HT1080 (cell line): Measurements from ENCODE around the gene ATP10A. TPM values are rescaled to one million over a fixed set of nuclear protein-coding genes. Genes with fewer than 3 reads are reported as not detected.

Experiments used
- DNase-seq: peaks from one replicate; pipeline ENCODE4 v3.0.0-alpha.2; 2015; ENCODE audit warnings: low read depth
- polyA plus RNA-seq, 2 experiments: library from polyadenylated mRNA; depleted of rRNA; stranded (reverse); fragments of >200 nt; gene quantifications; 2 replicates each; pipeline ENCODE4 v1.2.3, GENCODE V29; 2015
- total RNA-seq: library from RNA; depleted of rRNA; stranded (reverse); fragments of >200 nt; shearing (Covaris generic); gene quantifications from 2 replicates; pipeline ENCODE4 v1.2.3, GENCODE V29; 2014; rRNA removed

ATP10A gene
- total RNA-seq: 4.0 and 6.2 TPM in 2 replicates
- 0.02 and 0.73 TPM in 2 replicates for polyA plus RNA-seq (2015; cell fraction: cytosol; rRNA removed)
- polyA plus RNA-seq (2015; cell fraction: nucleus; rRNA removed): 0.06 and 0.08 TPM in 2 replicates

GRCh38 chr15:25863111-25863967 is at the start of gene ATP10A:
Gene ATP10A (minus strand): TSS chr15:25863327. CDS start chr15:25863096, 231 bp downstream.
- no peak for DNase-seq

- no peak for DNase-seq
Observed at GRCh38 chr15:25912035-25912434, 48.9 kb upstream of the ATP10A start.

DNA sequence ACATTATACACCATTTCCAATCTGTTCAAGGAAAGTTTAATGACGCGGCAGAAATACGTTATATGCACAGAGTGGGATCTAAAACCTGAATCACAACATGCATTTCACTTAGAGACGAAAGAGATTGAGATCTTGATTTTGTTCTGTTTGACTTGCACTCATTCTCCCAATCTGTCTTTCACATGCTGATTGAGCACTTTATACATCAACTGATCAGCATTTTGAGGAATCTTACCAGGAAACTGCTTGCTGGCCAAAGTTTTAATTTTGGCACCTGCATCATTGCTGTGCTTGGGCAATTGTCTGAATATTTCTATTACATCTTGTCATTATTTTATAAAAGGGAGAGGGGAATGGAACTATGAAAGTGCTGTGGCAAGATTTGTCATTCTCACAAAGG is 47.7 kb upstream of the ATP10A start:
- DNase-seq: no peak

DNA sequence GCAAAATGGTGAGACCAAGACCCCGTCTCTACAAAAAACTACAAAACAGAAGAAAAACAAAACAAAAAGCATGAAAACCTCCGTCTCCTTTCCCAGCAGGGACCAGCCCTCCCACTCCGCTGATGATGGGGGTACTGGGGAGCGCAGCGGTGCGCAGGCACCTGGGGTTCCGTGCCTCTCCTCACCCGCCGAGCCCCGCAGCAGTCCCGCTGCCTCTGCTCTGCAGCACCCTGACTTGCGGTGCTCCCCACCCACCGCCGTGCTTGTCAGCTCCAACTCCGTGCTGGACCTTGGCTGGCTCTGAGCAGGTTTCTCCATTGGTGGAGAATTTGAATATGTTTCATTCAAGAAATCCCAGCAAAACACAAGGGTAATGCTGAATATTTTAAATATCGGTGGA is 46.7 kb upstream of the ATP10A start:
- no peak for DNase-seq

GRCh38 chr15:25909325-25909724 is 46.2 kb upstream of the ATP10A start:
- no peak for DNase-seq

- DNase-seq: peak; percentile 71
Observed at GRCh38 chr15:25905140-25905539, 42.0 kb upstream of the ATP10A start.

- DNase-seq: peak; percentile 75
Observed at GRCh38 chr15:25903024-25903581, 40.0 kb upstream of the ATP10A start.

DNA sequence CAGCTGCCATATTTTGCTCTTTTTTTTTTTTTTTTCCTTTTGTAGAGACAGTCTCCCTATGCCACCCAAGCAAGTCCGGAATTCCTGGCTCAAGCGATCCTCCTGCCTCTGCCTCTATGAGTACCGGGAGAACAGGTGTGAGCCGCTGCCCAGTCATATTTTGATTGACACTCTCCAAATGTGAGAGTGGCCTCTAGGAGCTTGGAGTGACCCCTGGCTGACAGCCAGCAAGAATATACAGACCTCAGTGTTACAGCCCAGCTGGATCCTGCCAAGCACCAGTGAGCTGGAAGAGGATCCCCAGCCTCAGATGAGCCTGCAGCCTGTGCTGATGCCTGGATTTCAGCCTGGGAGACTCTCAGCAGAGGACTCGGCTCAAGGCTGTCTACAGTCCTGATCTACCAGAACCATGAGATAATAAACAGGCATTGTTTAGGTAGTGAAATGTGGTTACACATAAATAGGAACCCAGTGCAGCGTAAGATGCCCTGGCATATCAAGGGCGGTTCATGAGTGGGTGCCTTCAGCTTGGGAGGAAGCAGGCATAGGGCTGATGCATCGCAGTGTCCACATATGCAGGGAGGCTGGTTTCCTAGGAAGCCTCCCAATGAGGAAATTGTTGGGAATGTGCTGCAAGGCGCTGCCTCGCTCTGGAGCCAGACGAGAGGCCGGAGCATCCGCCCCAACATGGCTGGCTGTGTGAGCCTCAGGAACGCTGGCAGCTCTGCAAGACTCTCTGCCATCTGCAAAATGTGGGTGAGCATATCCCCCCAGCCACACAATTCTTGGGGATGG is 38.9 kb upstream of the ATP10A start:
- no peak for DNase-seq

- peak; percentile 40 for DNase-seq
Observed at GRCh38 chr15:25900901-25901300, 37.8 kb upstream of the ATP10A start.

DNA sequence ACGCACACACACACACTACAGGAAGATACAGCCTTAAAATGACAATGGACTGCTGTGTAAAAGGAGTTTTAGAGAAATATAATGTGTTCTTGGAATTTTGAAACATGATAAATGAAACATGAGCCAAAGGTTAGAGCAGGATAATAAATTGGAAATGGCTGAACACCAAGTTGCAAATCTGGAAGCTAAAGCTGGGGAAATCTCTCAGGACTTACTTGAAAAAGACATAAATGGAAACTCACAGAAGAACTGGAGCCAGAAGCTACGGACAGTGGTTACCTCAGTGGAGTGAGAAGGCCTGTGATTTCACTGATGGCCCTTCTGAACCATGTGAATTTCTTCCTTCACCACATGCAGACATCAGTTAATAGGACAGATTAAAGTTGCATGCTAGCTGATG is 37.3 kb upstream of the ATP10A start:
- DNase-seq: no peak

GRCh38 chr15:25899870-25900269 is 36.7 kb upstream of the ATP10A start:
- DNase-seq: no peak

- no peak for DNase-seq
Observed at GRCh38 chr15:25897658-25898057, 34.5 kb upstream of the ATP10A start.

- DNase-seq: peak; percentile 19
Observed at GRCh38 chr15:25894371-25894902, 31.3 kb upstream of the ATP10A start.

DNA sequence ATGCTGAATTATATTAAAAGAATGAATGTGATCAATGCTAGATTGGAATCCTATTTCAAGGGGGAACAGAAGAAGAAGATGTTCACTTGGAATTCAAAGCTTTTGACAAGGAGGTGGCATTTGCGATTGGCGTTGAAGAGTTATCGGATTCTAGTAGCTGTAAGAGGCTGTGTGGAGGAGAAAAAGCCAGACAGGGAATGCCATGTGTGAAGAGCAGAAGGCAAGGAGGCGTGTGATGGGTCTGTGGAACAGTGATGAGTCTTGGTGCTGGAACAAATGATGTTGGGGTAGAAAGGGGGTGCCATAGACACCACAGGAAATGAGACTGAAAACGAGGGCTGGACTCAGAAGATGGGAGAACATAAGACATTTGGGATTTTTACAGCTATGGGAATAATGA is 30.5 kb upstream of the ATP10A start:
- no peak for DNase-seq

- DNase-seq: peak; percentile 34
Observed at GRCh38 chr15:25892126-25892525, 29.0 kb upstream of the ATP10A start.

GRCh38 chr15:25891081-25891480 is 28.0 kb upstream of the ATP10A start:
- DNase-seq: no peak

DNA sequence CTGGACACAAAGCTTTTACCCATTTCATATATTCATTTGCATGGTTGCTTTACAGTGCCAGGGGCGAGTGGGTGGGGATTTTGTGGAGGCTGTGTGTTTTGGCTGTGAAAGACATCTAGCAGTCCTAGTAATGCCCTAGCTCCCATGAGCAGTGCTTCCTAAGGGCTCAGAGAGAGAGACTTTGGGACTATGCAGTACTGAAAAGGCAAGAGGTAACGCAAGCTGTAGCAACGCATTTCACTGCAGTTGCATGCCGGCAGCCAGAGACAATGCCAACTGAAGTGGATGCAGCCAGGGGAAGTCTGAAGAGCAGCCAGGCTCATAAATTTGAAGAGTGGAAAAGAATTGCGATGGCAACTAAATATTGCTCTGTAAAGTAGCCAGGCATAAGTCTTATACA is 27.4 kb upstream of the ATP10A start:
- DNase-seq: no peak

GRCh38 chr15:25887870-25888269 is 24.7 kb upstream of the ATP10A start:
- DNase-seq: no peak

DNA sequence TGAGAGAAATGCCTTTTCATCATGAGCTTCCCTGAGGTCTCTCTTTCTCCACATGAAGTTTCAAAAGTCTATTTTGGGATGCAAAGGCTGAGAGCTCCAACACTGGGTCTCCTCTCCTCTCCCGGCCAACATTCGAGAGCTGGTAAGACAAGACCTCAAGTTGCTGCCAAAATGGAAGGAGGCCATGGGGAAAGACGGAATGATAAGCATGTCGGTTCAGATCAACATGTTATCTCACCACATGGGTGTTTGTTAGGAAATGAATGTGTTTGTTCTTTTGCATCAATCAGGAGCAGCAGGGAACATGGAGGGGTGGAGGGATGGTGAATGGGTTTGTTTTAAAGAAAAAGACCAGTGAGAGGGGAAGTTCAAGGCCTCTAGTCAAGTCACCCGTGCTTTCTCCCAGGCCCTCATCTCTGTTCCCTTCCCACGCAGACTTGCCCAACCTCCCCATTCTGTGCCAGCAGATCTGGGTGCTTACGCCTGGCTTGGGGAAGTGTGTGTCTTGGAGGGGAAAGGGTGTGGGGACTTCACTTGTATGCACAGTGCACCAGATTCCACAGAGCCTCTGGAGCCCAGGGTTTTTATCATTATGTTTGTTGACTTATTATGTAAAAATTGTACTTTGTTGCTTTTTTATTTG is 23.5 kb upstream of the ATP10A start:
- DNase-seq: no peak

DNA sequence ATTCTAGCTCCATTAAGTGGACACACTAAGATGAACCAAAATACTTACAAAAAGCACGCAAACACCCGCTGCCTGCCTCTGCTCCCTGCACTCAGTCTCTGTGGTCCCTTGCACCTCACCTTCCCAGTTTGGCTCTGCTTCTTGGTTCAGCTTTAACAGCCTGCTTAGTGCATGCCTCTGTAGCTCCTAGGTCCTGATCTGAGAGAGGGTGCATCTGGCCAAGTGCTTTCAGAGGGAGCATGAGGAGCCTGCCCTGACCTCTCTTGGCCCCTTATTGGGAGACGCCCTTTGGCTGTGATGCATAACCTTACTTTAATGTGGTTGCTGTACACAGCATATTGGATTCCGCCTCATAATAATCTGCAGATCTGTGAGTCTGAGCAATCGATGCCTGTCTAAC is 21.2 kb upstream of the ATP10A start:
- DNase-seq: no peak
